ENCODE measurements around the gene DKKL1. TPM values are rescaled to one million over a fixed set of nuclear protein-coding genes. Genes with fewer than 3 reads are reported as not detected.

Gene DKKL1
- total RNA-seq, 4 donors from 2014 or later, result 2.2 TPM; not detected in 3

- no peak overlapping the region for H3K4me3 ChIP-seq
- peak overlapping the region in 2 of 4 donors; percentile 12 to 19 for H3K27ac ChIP-seq
- intact Hi-C loops (cut with DNase I; ENCODE audit: low total_unique reads), result no loop called here
- H3K27me3 ChIP-seq, result peaks cover 5% of the 10 kb centered on the region
- no peaks in the 10 kb centered on the region for H3K36me3 ChIP-seq
- H3K9me3 ChIP-seq, result no peaks in the 10 kb centered on the region
- DNase-seq, result no peak
- H3K4me1 ChIP-seq, result peaks cover 0 to 8% (median 0%) of the 10 kb centered on the region in 4 donors
- WGBS, 2 donors (ENCODE audit: low coverage in 1 of 2), result 77 to 83% methylated on average over 2 to 8 of the region's 8 CpGs
- no peak for TF ChIP-seq POLR2AphosphoS5 (IDR thresholded peaks at IDR 0.05)
- no peak for TF ChIP-seq POLR2A (IDR thresholded peaks at IDR 0.05)
- TF ChIP-seq, protein P1, sequence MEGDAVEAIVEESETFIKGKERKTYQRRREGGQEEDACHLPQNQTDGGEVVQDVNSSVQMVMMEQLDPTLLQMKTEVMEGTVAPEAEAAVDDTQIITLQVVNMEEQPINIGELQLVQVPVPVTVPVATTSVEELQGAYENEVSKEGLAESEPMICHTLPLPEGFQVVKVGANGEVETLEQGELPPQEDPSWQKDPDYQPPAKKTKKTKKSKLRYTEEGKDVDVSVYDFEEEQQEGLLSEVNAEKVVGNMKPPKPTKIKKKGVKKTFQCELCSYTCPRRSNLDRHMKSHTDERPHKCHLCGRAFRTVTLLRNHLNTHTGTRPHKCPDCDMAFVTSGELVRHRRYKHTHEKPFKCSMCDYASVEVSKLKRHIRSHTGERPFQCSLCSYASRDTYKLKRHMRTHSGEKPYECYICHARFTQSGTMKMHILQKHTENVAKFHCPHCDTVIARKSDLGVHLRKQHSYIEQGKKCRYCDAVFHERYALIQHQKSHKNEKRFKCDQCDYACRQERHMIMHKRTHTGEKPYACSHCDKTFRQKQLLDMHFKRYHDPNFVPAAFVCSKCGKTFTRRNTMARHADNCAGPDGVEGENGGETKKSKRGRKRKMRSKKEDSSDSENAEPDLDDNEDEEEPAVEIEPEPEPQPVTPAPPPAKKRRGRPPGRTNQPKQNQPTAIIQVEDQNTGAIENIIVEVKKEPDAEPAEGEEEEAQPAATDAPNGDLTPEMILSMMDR (IDR thresholded peaks at IDR 0.05), result no peak
- TF ChIP-seq EP300 (IDR thresholded peaks at IDR 0.05; ENCODE audit: low read depth), result no peak
- in situ Hi-C loops (cut with MboI; ENCODE audit: low pct_ligation_motif_present in 1 of 4, low pct_unique_long_range_greater_than_20kb in 1 of 4, low sequenced_read_pairs in 3 of 4), result no loop called here
These were observed 45.3 kb downstream of the DKKL1 start for GRCh38 chr19:49408816-49409440.

- Histone ChIP-seq H3K4me3 (no peak overlapping the region), H3K27me3 (peaks cover 5% of the 10 kb centered on the region), H3K36me3 (no peaks in the 10 kb centered on the region), H3K9me3 (no peaks in the 10 kb centered on the region), H3K4me1 (peaks cover 0 to 8% (median 0%) of the 10 kb centered on the region in 4 donors), H3K27ac (peak overlapping the region in 2 of 4 donors; percentile 12 to 19)
- no peak for DNase-seq
- in situ Hi-C loops (cut with MboI; ENCODE audit: low pct_ligation_motif_present in 1 of 4, low pct_unique_long_range_greater_than_20kb in 1 of 4, low sequenced_read_pairs in 3 of 4) (no loop called here), intact Hi-C loops (cut with DNase I; ENCODE audit: low total_unique reads) (no loop called here)
- TF ChIP-seq, protein P1 (IDR thresholded peaks at IDR 0.05), result no peak
- TF ChIP-seq POLR2AphosphoS5 (IDR thresholded peaks at IDR 0.05), result no peak
- no peak for TF ChIP-seq POLR2A (IDR thresholded peaks at IDR 0.05)
- no peak for TF ChIP-seq EP300 (IDR thresholded peaks at IDR 0.05; ENCODE audit: low read depth)
- WGBS, 2 donors (ENCODE audit: low coverage in 1 of 2), result 58 to 70% methylated on average over 2 to 5 of the region's 5 CpGs
These were observed 45.9 kb downstream of the DKKL1 start for GRCh38 chr19:49409441-49410029.

- H3K36me3 ChIP-seq, result no peaks in the 10 kb centered on the region
- 71 to 92% methylated on average over 2 to 3 of the region's 3 CpGs for WGBS, 2 donors (ENCODE audit: low coverage in 1 of 2)
- H3K9me3 ChIP-seq, result no peaks in the 10 kb centered on the region
- peaks cover 0 to 8% (median 0%) of the 10 kb centered on the region in 4 donors for H3K4me1 ChIP-seq
- H3K4me3 ChIP-seq, result no peak overlapping the region
- H3K27me3 ChIP-seq, result peaks cover 20% of the 10 kb centered on the region
- in situ Hi-C loops (cut with MboI; ENCODE audit: low pct_ligation_motif_present in 1 of 4, low pct_unique_long_range_greater_than_20kb in 1 of 4, low sequenced_read_pairs in 3 of 4), result no loop called here
- intact Hi-C loops (cut with DNase I; ENCODE audit: low total_unique reads), result no loop called here
- no peak overlapping the region for H3K27ac ChIP-seq
- no peak for DNase-seq
- TF ChIP-seq, protein P1 (IDR thresholded peaks at IDR 0.05), result no peak
- no peak for TF ChIP-seq POLR2AphosphoS5 (IDR thresholded peaks at IDR 0.05)
- TF ChIP-seq EP300 (IDR thresholded peaks at IDR 0.05; ENCODE audit: low read depth), result no peak
- no peak for TF ChIP-seq POLR2A (IDR thresholded peaks at IDR 0.05)
These were observed 48.1 kb downstream of the DKKL1 start for GRCh38 chr19:49411681-49412326.

DNA sequence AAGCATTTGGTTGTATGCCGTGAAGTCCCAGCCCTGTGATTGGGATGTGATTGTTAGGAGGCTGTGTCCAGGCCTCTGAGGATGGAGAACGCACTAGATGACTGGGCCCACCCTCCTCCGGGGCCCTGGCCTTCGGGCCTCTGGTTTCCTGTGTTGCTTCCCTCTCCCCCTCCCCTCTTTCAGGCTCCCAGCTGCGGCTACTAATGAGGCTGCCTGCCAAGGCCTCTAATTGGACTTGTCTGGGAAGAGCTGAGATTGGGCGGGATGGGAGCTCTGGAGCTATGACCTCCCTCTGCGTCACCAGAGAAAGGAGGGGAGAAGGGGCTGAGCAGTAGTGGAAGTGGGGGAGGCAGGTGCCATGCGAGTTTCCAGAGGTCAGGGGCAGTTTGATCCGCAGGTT lies 49.7 kb downstream of the DKKL1 start:
- TF ChIP-seq POLR2AphosphoS5 (IDR thresholded peaks at IDR 0.05) (no peak), POLR2A (IDR thresholded peaks at IDR 0.05) (no peak), EP300 (IDR thresholded peaks at IDR 0.05; ENCODE audit: low read depth) (no peak)
- TF ChIP-seq, protein P1 (IDR thresholded peaks at IDR 0.05), result no peak
- H3K27ac ChIP-seq, result no peak overlapping the region
- H3K4me1 ChIP-seq, result peaks cover 0 to 8% (median 0%) of the 10 kb centered on the region in 4 donors
- H3K4me3 ChIP-seq, result no peak overlapping the region
- DNase-seq, result no peak
- H3K36me3 ChIP-seq, result no peaks in the 10 kb centered on the region
- peaks cover 35% of the 10 kb centered on the region for H3K27me3 ChIP-seq
- WGBS, 2 donors (ENCODE audit: low coverage in 1 of 2), result 66% methylated on average over 9 of the region's 9 CpGs; no CpG with 5 or more reads in 1 of the 2 donors
- H3K9me3 ChIP-seq, result no peaks in the 10 kb centered on the region
- intact Hi-C loops (cut with DNase I; ENCODE audit: low total_unique reads), result no loop called here
- in situ Hi-C loops (cut with MboI; ENCODE audit: low pct_ligation_motif_present in 1 of 4, low pct_unique_long_range_greater_than_20kb in 1 of 4, low sequenced_read_pairs in 3 of 4), result no loop called here

Data from transverse colon (tissue), 4 donors.